ENCODE data around the gene VPREB3.
A peak's percentile ranks its signal among the peaks of the same experiment; 100 is the strongest.

The VPREB3 gene

DNA sequence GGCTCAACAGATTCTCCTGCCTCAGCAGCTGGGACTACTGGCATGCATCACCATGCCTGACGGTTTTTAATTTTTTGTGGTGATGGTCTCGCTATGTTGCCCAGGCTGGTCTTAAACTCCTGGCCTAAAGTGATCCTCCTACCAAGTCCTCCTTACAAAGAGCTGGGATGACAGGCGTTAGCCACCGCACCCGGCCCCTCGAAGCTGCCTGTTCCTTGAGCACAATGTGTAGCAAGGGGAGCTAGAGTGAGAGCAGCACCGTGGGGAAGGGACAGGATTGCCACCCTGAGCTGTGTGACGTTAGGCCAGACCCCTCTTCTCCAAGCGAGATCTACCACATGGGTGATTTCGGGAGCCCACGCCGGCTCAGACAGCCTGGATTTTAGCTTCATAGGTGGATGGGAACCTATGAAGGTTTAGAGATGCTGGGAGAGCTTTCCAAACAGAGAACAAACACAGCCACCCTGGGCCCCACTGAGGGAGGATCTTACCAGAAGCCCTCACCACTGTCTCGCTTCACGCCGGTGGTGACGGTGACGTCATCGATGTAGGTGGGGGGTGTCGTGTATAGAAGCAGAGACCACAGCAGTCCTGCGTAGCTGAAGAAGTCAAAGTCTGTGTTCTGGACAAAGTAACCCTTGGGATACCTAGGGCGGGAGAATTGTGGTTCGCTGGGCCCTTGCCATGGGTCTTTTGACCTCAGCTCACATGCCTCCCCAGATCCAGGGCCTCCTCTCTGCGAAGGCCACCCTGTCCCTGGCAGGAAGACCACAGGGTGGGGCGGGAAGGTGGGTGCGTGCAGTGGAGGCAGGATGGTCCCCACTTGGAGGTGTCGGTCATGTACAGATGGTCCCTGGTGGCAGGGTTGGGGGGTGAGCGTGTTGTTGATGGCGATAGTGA, 40.3 kb downstream of the VPREB3 start:
- TF ChIP-seq, protein P1, sequence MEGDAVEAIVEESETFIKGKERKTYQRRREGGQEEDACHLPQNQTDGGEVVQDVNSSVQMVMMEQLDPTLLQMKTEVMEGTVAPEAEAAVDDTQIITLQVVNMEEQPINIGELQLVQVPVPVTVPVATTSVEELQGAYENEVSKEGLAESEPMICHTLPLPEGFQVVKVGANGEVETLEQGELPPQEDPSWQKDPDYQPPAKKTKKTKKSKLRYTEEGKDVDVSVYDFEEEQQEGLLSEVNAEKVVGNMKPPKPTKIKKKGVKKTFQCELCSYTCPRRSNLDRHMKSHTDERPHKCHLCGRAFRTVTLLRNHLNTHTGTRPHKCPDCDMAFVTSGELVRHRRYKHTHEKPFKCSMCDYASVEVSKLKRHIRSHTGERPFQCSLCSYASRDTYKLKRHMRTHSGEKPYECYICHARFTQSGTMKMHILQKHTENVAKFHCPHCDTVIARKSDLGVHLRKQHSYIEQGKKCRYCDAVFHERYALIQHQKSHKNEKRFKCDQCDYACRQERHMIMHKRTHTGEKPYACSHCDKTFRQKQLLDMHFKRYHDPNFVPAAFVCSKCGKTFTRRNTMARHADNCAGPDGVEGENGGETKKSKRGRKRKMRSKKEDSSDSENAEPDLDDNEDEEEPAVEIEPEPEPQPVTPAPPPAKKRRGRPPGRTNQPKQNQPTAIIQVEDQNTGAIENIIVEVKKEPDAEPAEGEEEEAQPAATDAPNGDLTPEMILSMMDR (IDR thresholded peaks at IDR 0.05; ENCODE audit: low read depth, low read length, missing control alignments): no peak
- no peak for DNase-seq (ENCODE audit: extremely low read depth, low read depth)
- H3K4me3 ChIP-seq (replicated peaks; ENCODE audit: low read depth, low read length): no peak overlapping the region

DNA sequence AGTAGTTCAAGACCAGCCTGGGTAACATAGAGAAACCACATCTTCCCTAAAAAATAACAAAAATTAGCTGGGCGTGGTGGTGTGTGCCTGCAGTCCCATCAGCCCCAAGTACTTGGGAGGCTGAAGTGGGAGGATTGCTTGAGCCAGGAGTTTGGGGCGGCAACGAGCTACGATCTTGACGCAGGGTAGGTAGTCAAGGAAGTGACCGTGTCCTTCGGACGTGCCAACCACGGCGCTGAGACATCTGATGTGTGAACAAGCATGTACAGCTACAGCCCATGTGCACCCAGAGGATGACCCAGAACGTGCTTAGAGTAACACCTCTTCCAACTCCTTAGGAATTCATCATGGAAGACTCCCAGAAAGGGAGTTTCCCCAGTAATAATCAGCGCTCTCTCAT, 42.0 kb downstream of the VPREB3 start:
- H3K4me3 ChIP-seq (replicated peaks; ENCODE audit: low read depth, low read length): no peak overlapping the region
- TF ChIP-seq, protein P1 (IDR thresholded peaks at IDR 0.05; ENCODE audit: low read depth, low read length, missing control alignments): no peak
- no peak for DNase-seq (ENCODE audit: extremely low read depth, low read depth)

DNA sequence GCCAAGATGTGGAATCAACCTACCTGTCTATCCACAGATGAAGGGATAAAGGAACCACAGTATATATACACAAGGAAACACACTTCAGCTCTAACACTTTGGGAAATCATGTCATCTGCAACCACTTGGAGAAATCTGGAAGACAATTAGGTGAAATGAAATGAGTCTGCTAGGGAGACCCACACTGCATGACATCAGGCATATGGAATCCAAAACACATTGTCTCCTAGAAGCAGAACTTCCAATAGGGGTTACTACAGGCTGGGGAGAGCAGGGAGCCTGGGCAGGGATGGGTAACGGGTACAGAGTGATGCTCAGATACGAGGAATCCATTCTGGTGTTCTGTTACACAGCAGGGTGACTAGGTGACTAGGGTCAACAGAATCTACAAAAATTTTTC, 45.1 kb downstream of the VPREB3 start:
- no peak overlapping the region for H3K4me3 ChIP-seq (replicated peaks; ENCODE audit: low read depth, low read length)
- DNase-seq (ENCODE audit: extremely low read depth, low read depth): peak; percentile 26
- TF ChIP-seq, protein P1 (IDR thresholded peaks at IDR 0.05; ENCODE audit: low read depth, low read length, missing control alignments): no peak

DNA sequence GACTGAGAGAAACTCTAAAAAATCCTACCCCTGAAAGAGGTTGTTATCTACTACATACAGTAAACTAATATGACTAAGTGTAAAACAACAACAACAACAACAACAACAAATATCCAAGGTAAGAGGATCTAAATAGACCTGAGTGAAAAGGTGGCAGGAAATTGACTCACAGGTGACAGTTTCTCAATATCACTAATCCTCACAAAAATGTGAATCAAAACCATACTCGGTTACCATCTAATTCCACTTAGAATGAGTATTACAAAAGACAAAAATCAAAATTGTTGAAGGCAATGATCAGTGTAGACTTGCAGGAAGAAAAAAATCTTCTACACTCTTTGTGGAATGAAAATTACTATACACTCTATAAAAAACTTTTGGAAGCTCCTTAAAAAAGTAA, 46.0 kb downstream of the VPREB3 start:
- no peak overlapping the region for H3K4me3 ChIP-seq (replicated peaks; ENCODE audit: low read depth, low read length)
- TF ChIP-seq, protein P1 (IDR thresholded peaks at IDR 0.05; ENCODE audit: low read depth, low read length, missing control alignments): no peak
- DNase-seq (ENCODE audit: extremely low read depth, low read depth): no peak

DNA sequence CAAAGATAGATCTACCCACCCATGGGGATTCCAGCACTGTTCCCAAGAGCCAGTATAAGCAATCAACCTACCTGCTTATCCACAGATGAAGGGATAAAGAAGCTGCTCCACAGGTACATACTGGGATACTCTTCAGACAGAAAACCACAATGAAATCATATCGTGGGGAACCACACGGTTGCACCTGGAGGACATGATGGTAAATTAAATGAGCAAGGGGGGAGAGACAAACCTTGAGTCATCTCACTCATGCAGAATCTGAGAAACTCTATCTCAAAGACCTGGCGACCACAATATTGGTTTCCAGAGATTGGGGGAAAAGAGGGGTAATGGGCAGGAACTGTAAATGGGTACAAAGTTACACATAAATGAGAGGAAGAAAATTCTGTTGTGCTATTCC, 48.9 kb downstream of the VPREB3 start:
- no peak overlapping the region for H3K4me3 ChIP-seq (replicated peaks; ENCODE audit: low read depth, low read length)
- TF ChIP-seq, protein P1 (IDR thresholded peaks at IDR 0.05; ENCODE audit: low read depth, low read length, missing control alignments): no peak
- no peak for DNase-seq (ENCODE audit: extremely low read depth, low read depth)

DNA sequence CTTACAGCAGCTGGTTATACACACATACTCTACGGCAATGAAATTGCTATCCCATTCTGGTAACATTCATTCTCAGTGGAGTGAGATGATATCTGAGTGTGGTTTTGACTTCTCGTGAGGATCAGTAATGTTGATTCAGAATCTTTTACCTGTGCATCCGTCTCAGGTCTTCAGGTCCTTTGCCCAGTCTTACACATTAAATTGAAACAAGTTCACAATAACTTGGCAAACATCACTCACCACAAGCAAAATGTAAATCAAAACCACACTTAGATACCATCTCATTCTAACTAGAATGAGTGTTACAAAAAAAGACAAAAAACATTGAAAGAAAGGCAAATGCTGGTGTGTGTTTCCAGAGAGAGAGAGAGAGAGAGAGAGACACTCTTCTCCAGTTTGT, 49.4 kb downstream of the VPREB3 start:
- no peak for DNase-seq (ENCODE audit: extremely low read depth, low read depth)
- TF ChIP-seq, protein P1 (IDR thresholded peaks at IDR 0.05; ENCODE audit: low read depth, low read length, missing control alignments): no peak
- H3K4me3 ChIP-seq (replicated peaks; ENCODE audit: low read depth, low read length): no peak overlapping the region

Measured in HFF-Myc (cell line).